Epithelial cell of prostate (primary cell): ENCODE results near the gene FOXP1.

Experiments
- DNase-seq: peaks from one replicate; pipeline ENCODE4 v3.0.0-alpha.2; 2011; ENCODE audit warnings: low read depth, low spot score
- H3K27ac ChIP-seq: fragments of 450-650 bp; 2 replicates; pipeline ENCODE4 v1.5.1; 2017; ENCODE audit warnings: mild to moderate bottlenecking

FOXP1 gene

GRCh38 chr3:71152039-71152891 is 431.3 kb downstream of the FOXP1 start:
- no peak overlapping the region for H3K27ac ChIP-seq
- no peak for DNase-seq

GRCh38 chr3:71149959-71150954 is 433.3 kb downstream of the FOXP1 start:
- no peak overlapping the region for H3K27ac ChIP-seq
- DNase-seq, result no peak

- no peak for DNase-seq
- no peak overlapping the region for H3K27ac ChIP-seq
Measured at GRCh38 chr3:71148455-71149060, 435.0 kb downstream of the FOXP1 start.

- H3K27ac ChIP-seq, result no peak overlapping the region
Measured at GRCh38 chr3:71146673-71147072, 436.9 kb downstream of the FOXP1 start.

GRCh38 chr3:71145954-71146353 is 437.6 kb downstream of the FOXP1 start:
- no peak for DNase-seq
- H3K27ac ChIP-seq, result no peak overlapping the region

More at GRCh38 chr3:71146673-71147072, 436.9 kb downstream of the FOXP1 start:
- DNase-seq, result no peak

- H3K27ac ChIP-seq, result no peak overlapping the region
- no peak for DNase-seq
Measured at GRCh38 chr3:71144525-71145253, 438.8 kb downstream of the FOXP1 start.

GRCh38 chr3:71143493-71143892 is 440.0 kb downstream of the FOXP1 start:
- DNase-seq, result no peak
- no peak overlapping the region for H3K27ac ChIP-seq

GRCh38 chr3:71142441-71143161 is 440.9 kb downstream of the FOXP1 start:
- DNase-seq, result no peak
- H3K27ac ChIP-seq, result no peak overlapping the region

GRCh38 chr3:71140477-71140876 is 443.1 kb downstream of the FOXP1 start:
- DNase-seq, result no peak
- H3K27ac ChIP-seq, result no peak overlapping the region

- H3K27ac ChIP-seq, result no peak overlapping the region
- no peak for DNase-seq
Measured at GRCh38 chr3:71139496-71139895, 444.0 kb downstream of the FOXP1 start.

GRCh38 chr3:71138410-71138809 is 445.1 kb downstream of the FOXP1 start:
- no peak overlapping the region for H3K27ac ChIP-seq
- DNase-seq, result no peak

- no peak overlapping the region for H3K27ac ChIP-seq
- no peak for DNase-seq
Measured at GRCh38 chr3:71136276-71136675, 447.3 kb downstream of the FOXP1 start.

- H3K27ac ChIP-seq, result no peak overlapping the region
- DNase-seq, result no peak
Measured at GRCh38 chr3:71135373-71136088, 448.0 kb downstream of the FOXP1 start.

- H3K27ac ChIP-seq, result no peak overlapping the region
- no peak for DNase-seq
Measured at GRCh38 chr3:71134521-71134920, 449.0 kb downstream of the FOXP1 start.

- H3K27ac ChIP-seq, result no peak overlapping the region
Measured at GRCh38 chr3:71133865-71134264, 449.7 kb downstream of the FOXP1 start.

GRCh38 chr3:71132995-71133730 is 450.4 kb downstream of the FOXP1 start:
- DNase-seq, result no peak
- no peak overlapping the region for H3K27ac ChIP-seq

More at GRCh38 chr3:71133865-71134264, 449.7 kb downstream of the FOXP1 start:
- DNase-seq, result no peak

- no peak for DNase-seq
- H3K27ac ChIP-seq, result peak overlapping the region; percentile 59
Measured at GRCh38 chr3:71131375-71132314, 451.9 kb downstream of the FOXP1 start.
